ENCODE data around the gene ASL.

DNA sequence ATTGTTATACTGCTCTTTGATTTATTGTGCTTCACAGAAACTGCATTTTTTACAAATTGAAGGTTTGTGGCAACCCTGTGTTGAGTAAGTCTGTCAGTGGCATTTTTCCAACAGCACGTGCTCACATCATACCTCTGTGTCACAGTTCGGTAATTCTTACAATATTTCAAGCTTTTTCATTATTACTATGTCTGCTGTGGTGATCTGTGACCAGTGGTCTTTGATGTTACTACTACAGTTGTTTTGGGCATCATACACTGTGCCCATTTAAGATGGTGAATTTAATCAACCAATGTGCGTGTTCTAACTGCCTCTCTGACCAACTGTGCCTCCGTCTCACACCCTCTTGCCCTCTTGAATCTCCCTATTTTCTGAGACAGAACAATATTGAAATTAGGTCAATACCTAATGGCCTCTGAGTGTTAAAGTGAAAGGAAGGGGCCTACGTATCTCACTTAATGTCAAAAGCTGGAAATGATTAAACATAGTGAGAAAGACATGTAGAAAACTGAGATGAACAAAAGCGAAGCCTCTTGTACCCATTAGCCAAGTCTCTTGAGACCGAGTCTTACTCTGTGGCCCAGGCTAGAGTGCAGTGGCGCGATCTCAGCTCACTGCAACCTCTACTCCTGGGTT, 20.2 kb upstream of the ASL start:
- TF ChIP-seq, protein P1, sequence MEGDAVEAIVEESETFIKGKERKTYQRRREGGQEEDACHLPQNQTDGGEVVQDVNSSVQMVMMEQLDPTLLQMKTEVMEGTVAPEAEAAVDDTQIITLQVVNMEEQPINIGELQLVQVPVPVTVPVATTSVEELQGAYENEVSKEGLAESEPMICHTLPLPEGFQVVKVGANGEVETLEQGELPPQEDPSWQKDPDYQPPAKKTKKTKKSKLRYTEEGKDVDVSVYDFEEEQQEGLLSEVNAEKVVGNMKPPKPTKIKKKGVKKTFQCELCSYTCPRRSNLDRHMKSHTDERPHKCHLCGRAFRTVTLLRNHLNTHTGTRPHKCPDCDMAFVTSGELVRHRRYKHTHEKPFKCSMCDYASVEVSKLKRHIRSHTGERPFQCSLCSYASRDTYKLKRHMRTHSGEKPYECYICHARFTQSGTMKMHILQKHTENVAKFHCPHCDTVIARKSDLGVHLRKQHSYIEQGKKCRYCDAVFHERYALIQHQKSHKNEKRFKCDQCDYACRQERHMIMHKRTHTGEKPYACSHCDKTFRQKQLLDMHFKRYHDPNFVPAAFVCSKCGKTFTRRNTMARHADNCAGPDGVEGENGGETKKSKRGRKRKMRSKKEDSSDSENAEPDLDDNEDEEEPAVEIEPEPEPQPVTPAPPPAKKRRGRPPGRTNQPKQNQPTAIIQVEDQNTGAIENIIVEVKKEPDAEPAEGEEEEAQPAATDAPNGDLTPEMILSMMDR (IDR thresholded peaks at IDR 0.05) = no peak
- TF ChIP-seq POLR2A (IDR thresholded peaks at IDR 0.05) = no peak
